Measurements from ENCODE around the gene DEAF1.

The DEAF1 gene

DNA sequence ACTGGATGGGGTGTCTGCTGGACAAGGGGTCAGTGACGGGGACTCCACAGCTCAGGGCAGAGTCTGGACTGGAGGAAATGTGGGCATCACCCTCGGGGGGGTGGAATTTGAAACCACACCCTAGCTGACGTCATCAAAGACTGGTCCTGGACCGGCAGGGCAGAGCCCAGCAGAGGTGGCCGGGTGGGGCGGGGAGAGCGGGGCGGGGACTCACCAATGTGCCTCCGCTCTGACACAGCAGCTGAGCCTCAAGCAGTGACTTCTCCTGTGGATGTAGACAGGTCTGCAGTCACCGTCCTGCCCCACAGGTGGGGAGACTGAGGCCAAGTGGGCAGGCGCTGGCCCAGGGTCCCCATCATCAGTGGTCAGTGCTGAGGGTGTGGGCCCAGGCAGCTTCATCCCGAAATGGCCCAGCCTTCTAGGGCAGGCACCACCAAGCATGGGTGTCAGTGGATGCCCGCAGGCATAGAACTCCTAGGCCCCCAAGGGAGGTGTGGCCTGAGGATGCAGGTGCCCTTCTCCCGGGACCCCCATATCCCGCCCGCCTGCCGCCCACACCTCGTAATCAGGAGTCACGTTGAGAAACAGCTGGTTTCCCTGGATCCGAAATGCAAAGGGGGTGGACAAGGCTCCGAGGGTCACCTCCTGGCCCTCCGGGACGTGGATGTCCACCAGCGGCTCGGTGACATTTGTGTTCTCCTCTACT is 70.9 kb downstream of the DEAF1 start:
- DNase-seq = no peak

GRCh38 chr11:623349-623869 is 71.6 kb downstream of the DEAF1 start:
- DNase-seq = no peak

GRCh38 chr11:621838-622237 is 73.2 kb downstream of the DEAF1 start:
- no peak for DNase-seq

- no peak for DNase-seq
These were observed 73.8 kb downstream of the DEAF1 start for GRCh38 chr11:620935-621814.

- DNase-seq = no peak
These were observed 74.8 kb downstream of the DEAF1 start for GRCh38 chr11:620201-620600.

GRCh38 chr11:619628-620050 is 75.4 kb downstream of the DEAF1 start:
- DNase-seq = no peak

DNA sequence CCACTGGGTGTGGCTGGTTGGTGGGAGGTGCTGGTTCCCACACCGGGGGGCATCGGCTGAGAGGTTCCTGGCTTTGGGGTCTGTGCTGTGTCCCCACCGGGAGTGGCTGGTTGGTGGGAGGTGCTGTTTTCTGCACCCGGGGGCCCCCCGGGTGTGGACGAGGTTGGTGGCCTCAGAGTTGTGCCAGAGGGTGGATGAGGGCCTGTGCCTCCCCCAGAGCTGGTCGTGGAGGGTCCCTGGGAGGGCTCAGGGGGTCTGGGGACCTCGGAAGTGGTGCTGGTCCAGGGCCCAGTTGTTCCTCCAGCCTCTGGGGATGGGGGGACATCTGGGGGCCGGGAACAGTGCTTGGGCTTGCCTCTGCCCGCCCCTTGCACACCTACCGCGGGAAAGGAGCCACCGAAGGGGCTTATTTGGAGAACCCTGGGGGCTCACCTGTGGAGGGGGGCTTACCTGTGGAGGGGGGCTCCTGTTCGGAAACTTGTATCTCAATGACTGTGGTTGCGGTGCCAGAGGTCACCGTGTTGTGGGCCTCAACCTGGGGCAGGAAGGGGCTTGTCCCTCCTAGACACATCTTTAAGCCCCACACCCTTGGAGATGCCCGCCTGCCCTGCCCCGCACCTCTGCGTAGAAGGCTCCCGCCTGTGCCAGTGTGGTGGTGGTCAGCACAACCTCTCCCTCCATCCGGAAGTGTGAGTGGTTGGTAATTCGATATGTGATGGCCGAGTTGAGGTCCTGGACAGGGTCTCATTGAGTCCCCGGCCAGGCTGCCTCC is 76.0 kb downstream of the DEAF1 start:
- DNase-seq = no peak

DNA sequence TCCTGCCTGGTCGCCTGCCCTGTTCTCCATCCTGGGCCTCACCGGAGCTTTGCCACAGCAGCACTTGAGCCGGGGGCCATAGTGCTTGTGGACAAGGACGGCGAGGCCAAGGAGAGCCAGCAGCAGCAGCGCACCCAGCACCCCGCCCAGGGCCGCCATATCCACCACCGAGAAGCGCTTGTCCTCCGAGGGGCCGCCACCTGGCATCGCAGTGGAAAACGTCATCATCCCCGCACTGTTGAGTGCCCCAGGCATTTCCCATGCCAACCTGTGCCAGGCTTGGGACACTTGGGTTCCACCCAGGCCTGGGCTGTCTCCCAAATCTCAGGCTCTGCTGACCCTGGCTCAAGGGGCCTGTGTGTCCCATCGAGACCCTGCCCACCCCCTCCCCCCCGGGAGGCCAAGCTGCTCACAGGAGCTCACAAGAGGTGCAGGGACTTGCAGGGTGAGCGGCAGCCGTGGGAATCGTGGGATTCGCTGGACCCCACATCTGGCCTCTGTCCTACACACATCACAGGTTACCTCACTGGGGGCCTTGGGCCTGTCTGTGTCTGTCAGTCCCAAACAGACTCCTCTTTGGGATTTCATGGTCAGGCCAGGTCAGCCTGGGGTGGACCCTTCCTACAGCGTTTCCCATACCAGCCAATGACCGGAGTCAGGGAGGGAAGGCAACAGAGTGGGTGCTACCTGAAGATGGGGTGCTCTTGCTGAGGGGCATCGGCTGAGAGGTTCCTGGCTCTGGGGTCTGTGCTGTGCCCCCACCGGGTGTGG is 76.9 kb downstream of the DEAF1 start:
- no peak for DNase-seq

DNA sequence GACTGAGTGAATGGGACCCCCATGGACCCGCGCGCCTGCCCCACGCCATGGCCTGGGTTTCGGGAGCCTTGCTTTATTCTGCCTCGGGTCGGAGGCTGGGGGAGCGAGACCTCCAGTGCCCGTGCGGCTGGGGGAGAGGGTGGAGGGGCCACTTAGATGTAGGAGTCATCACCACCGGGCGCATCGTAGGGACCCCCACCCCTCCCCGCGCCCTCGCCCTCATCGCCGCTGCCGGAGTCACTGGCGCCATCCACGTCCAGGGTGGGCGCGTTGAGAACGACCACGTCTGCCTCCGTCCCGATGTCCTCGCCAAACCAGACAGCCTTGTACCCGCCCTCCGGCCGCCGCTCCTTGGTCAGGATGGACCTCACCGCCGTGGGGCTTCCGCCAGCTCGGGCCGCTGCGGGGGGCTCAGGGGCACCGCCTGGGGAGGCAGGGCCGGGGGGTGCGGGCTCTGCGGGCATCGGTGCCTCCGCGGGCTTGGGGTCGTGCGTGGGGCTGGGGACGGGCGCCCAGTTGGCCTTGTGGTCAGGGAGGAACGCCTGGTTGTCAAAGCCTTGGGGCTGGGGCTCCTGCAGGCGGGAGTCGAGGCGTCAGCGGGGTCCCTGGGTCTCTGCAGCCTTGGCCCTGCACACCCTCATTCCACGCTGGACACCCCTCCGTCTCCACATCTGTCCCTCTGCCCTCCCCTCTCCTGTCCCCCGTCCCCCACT is 77.7 kb downstream of the DEAF1 start:
- DNase-seq = no peak

DNA sequence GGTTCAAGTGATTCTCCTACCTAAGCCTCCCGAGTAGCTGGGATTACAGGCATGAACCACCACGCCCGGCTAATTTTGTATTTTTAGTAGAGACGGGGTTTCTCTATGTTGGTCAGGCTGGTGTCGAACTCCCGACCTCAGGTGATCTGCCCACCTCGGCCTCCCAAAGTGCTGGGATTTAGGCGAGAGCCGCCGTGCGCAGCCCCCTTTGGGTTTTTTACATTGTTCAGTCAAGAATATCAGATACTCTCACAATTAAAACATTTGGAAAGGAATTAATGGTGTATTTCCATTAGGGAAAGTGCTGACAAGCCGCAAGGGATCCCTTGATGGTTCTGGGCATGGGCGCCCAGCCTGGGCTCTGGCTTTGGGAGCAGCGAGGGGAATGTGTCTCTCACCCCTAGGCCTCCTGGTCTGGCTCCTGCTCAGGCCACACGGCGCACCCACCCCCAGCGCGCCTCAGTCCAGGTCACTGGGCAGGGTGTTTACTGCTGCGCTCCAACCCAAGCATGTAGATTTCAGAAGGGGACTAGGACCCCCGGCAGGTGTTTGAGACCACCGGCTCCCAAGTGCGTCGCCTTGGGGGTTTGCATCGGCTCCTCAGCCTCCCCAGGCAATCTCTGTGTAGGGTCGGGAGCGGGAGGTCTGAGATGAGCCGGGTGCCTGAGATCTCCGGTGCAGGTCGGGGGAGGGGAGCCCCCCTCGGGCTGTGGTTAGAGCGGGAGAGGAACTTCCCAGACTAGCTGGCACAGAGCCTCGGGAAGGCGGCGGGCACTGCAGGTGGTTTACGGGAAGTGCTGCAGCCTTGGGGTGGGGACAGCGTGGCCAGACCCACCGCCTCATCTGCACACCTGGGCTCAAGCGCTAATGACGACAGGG is 78.5 kb downstream of the DEAF1 start:
- no peak for DNase-seq

GRCh38 chr11:615504-616319 is 79.3 kb downstream of the DEAF1 start, which contains the start of gene IRF7:
Gene IRF7 (minus strand): TSS chr11:615950. CDS start chr11:615364, 586 bp downstream.
- DNase-seq = peak; percentile 91

DNA sequence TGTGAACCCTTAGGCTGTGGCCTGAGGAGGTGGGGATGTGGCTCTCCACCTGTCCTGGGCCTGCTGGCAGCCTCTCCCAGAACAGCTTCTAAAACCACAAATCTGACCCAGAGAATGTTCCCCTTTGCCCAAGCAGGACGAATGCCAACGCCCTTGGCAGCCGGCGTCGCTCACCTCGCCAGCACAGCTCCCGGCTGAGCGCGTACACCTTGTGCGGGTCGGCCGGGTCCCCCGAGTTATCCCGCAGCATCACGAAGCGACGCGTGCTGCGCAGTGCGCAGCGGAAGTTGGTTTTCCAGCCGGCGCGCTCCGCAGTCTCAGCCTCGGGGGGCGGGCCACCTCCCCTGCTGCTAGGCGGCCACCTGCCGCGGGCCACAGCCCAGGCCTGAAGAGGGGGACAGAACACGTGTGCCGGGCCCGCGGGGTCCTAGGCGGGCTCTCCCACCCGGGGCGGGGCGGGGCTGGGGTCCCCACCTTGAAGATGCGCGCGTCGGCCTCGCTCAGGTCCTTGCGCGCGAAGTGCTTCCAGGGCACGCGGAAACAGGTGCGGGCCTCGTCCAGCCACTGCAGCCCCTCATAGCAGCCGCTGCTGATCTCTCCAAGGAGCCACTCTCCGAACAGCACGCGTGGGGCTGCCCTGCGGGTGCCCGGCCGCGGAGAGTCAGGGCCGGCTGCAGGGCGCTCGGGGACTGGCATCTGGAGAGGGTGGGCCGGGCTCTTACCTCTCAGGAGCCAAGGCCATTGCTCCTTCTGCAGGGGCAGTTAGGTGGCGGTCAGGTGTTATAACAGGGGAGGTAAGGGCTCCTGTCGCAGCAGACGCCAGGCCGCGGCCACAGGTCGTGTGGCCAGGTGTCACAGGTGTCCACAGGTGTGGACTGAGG is 80.2 kb downstream of the DEAF1 start:
- peak; percentile 39 for DNase-seq

DNA sequence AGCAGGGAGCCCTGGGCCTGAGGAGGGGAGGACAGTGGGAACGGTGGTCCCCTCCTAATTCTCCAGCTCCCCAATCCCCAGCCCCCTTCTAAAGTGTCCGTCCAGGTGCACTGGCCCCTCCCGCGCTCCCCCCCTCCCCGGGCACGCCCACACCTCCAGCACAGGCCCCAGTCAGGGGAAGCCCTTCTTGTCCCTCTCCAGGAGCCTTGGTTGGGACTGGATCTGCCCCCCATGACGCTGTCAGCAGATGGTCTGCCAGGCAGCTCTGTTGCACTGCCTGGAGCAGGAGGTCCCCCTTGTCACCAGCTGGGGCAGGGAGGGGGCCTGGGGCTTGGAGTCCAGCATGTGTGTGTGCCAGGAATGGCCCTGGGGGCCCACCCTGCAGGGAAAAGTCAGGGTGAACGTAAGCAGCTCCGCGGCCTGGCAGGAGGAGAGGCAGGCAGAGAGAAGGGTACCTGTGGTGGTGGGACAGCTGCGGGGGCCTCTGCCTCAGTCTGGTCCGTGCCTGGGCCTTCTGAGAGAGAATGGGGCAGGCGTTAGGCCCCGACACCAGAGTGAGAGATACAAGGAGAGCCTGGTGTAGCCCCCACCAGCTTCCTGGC is 80.9 kb downstream of the DEAF1 start:
- DNase-seq = no peak

DNA sequence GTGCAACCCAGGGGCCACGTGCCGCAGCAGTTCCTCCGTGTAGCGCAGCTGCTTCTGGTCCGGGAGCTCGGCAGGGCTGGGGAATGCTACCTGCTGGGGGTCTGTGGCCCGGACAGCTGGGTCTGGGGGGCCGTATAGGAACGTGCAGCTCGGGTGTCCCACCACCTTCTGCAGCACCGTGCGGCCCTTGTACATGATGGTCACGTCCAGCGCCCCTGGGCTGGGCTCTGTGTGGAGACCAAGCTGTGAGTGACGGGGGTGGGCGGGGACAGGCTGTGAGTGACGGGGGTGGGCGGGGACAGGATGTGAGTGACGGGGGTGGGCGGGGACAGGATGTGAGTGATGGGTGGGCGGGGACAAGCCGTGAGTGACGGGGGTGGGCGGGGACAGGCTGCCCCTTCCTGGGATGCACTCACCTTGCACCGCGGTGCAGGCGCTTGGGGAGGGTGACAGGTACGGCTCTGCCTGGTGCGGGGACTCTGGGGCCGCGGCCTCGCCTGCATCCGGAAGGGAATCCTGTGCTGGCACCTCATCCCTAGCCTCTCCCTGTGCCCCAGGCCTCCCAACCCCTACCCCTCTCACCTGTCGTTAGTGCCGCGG is 81.6 kb downstream of the DEAF1 start:
- peak; percentile 39 for DNase-seq

DNA sequence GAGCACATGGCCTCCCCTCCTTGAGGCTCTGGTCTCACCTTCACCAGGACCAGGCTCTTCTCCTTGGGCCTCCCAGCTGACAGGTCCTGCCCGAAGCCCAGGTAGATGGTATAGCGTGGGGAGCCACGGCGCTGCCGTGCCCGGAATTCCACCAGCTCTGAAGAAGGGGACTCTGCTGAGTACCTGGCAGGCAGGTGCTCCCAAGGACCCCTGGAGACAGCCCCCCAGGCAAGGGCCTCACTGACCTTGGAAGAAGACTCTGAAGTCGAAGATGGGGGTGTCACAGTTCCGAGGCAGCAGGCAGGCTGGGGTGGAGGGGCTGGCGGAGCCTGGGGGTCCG is 82.1 kb downstream of the DEAF1 start:
- peak; percentile 22 for DNase-seq

- peak; percentile 24 for DNase-seq
These were observed 82.6 kb downstream of the DEAF1 start for GRCh38 chr11:612201-612960.

All from retina (tissue), 1 donor.